Epithelial cell of esophagus (primary cell): ENCODE data around the gene OCRL.

ENCODE experiments used
- DNase-seq: peaks from one replicate; pipeline ENCODE4 v3.0.0; 2010; ENCODE audit warnings: low read depth
- H3K4me3 ChIP-seq: 2 replicates; pipeline ENCODE4 v1.5.1; 2011; ENCODE audit warnings: mild to moderate bottlenecking, low read length, control low read depth
- TF ChIP-seq, protein P1 (sequence below): IDR thresholded peaks from 2 replicates; pipeline ENCODE4 v1.5.1; 2011; ENCODE audit warnings: low read depth, mild to moderate bottlenecking, low read length, control low read depth, inconsistent platforms; ENCODE audit not compliant: insufficient read depth; ENCODE audit errors: missing control alignments

The OCRL gene

DNA sequence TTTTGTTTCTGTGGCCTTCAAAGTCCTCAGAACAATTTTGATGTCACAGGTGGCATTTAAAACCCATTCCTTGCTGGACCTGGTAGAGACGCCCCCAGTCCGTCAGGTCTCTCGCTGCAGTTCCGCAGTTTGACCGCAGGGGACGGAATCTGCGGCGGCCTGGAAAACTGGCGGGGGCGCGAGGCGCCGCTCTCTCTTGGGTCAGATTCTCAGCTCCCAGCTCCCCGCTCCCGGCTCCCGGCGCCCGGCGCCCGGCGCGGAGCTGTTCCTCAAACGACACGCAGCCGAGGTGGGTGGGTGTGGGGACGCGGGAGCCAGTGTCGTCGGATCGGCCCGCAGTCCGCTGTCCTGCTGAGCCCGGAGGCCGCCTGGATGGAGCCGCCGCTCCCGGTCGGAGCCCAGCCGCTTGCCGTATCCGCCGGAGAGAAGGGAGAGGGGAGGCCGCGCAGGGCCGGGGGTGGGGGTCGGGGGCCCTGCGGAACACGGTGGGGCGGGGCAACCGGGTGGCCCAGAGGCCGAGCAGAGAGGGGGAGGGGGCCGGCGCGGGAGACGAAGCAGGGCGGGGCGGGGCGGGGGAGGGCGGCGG, at the start of gene OCRL:
OCRL (plus strand) TSS at position 192 of the 586 bp plus-strand sequence; CDS start at position 373, 181 bp downstream.
- TF ChIP-seq, protein P1, sequence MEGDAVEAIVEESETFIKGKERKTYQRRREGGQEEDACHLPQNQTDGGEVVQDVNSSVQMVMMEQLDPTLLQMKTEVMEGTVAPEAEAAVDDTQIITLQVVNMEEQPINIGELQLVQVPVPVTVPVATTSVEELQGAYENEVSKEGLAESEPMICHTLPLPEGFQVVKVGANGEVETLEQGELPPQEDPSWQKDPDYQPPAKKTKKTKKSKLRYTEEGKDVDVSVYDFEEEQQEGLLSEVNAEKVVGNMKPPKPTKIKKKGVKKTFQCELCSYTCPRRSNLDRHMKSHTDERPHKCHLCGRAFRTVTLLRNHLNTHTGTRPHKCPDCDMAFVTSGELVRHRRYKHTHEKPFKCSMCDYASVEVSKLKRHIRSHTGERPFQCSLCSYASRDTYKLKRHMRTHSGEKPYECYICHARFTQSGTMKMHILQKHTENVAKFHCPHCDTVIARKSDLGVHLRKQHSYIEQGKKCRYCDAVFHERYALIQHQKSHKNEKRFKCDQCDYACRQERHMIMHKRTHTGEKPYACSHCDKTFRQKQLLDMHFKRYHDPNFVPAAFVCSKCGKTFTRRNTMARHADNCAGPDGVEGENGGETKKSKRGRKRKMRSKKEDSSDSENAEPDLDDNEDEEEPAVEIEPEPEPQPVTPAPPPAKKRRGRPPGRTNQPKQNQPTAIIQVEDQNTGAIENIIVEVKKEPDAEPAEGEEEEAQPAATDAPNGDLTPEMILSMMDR: peak; percentile 66
- DNase-seq: peak; percentile 66
- H3K4me3 ChIP-seq: peak within 1 kb of the TSS; percentile 56

DNA sequence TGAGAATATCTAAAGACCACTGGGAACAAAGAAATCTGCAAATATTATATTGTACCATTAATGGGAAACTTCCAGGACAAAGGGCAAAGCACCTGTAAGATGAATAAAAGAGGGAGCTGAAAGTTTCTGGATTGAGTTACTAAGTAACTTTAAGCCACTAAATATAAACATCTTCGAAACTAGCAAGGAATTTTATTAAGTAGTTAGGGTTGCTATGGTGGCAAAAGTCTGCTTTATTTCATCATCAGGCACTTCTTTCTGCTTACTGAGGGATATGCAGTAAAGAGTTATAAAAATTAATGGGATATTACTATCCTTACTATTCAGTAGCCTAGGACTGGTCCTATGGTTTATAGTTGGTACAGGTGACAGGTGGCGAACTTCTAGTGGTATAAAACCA, 49.7 kb upstream of the OCRL start:
- no peak for DNase-seq
- H3K4me3 ChIP-seq: no peak overlapping the region
- TF ChIP-seq, protein P1: no peak

DNA sequence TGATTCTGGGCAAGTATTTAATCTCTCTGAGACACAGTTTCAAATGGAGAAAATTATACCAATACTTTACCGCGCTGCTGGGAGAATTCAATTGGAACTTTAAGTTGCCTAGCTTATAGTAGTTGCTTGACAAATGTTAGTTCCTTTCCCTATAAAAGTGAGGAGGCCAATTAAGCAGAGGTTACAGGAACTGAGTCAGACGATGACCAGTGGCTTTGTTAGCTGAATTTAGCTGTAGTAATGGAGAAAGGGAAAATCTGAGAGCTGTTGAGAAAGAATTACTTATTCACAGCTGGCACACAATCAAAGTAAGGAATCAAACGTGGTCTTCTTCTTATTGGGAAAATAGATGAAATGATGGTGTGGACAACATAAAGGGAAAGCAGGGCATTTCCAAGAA, 46.4 kb upstream of the OCRL start:
- TF ChIP-seq, protein P1: no peak
- no peak overlapping the region for H3K4me3 ChIP-seq
- peak; percentile 12 for DNase-seq

- TF ChIP-seq, protein P1: no peak
- H3K4me3 ChIP-seq: no peak overlapping the region
- no peak for DNase-seq
Observed at GRCh38 chrX:129494887-129495286, 45.2 kb upstream of the OCRL start.

DNA sequence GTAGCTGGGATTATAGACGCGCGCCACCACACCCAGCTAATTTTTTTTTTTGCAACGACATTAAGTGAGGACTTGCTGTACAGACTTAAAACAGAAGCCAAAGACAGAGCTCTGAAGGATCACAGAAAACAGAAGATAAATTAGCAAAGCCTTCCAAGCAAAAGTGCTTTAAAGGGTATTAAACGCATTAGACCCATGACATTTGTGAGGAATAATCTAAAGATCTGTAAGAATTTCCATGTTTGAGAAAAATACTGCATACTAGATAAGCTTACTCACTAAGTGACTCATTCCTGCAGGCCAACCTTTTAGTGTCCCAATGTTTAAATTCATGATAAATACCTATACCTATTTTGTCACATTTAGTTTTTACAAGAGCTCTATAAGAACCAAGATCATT, 44.2 kb upstream of the OCRL start:
- TF ChIP-seq, protein P1: no peak
- no peak overlapping the region for H3K4me3 ChIP-seq
- DNase-seq: peak; percentile 11

DNA sequence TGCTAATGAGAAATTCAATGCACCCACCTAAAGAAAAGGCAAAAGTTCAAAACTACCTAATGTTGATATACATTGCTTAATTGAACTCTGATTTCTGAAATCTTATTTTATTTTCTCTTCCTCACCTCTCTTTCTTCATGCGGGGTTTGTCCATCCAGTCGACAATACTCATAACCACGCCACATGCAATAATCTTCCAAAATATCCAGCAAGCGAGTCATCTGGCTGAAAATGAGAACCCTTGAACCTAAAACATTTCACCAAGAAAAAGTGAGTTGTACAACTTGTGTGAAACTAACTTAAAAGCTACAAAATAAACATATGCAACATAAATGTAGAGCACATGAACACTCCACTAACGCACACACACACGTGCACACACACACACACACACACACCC, 43.4 kb upstream of the OCRL start:
- no peak overlapping the region for H3K4me3 ChIP-seq
- no peak for DNase-seq
- TF ChIP-seq, protein P1: no peak
